HG03175 (cell line): ENCODE measurements around the gene ZNRD2.

Experiments used
- ATAC-seq: cut with Tn5 transposase; IDR thresholded peaks from one replicate; pipeline ENCODE4 v1.9.1; 2021; ENCODE audit warnings: mild to moderate bottlenecking, moderate library complexity; ENCODE audit not compliant: unreplicated experiment

ZNRD2 gene

DNA sequence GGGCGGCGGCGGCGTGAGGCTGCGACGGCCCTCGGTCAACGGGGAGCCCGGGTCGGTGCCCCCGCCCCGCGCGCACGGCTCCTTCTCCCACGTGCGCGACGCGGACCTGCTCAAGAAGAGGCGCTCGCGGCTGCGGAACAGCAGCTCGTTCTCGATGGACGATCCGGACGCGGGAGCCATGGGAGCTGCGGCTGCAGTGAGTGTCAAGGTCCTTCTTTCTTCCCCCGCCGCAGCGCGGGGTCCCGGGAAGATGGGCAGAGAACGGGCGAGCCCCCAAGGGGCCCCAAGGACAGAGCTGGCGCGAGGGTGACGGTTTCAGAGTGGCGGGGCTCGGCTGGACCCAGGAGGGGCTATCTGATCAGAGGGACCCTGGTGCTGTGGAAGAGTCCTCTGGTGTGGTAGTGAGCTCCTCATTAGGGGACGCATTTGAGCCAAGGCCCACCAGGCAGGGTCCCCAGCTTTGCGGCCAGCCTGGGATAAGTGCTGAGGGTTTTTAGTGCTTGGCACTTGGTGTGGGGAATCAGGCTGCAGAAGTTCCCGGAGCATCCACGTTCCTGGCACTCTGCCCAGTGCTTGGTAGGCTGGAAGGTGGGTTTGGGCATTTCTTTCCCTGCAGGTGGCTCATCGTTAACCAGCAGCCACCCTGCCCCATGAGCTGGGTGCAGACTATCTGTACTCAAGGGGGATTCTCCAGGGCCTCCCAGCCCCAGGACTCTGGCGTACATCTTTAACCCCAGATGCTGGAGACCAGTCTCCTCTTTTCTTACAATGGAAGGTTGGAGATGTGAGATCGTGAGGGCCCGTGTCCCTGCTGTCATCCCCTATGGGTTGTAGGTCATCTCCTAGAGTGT, 15.3 kb downstream of the ZNRD2 start:
- no peak for ATAC-seq

DNA sequence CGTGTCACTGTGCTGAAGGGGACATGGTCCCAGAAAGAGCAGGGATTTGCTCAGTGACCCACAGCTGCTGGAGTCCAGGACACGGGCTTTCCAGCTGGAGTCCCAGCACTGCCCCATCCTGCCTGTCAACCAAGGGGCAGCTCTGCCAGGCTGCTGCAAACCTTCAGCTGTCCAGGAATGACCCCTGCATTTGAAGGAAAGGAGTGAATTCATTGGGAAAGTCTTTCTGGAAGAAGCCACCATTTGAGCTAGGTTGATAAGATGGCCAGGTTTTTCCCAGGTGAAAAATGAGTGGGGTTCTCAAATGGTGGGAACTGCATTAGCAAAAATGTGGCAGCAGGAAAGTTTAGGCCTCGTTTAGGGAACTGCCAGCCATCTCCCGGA, 16.0 kb downstream of the ZNRD2 start:
- ATAC-seq, result no peak

DNA sequence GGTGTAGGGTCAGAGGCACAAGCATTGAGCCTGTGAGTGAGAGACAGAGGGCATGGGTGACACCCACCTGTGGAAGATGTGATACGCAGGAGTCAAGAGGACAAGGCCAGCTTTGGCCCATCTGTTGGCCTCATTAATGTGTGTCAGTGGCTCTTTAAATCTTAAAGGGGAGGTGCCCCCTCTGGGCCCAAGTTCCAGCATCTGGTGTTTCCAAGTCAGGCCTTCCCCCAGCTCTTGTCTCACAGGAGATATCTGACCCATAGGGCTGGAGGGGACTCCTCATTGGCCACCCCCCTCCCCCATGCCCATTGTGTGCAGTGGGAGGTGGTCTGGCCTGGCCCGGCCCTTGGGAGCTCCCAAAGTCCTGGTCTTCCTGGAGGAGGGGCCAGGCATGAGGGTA, 16.4 kb downstream of the ZNRD2 start:
- ATAC-seq, result no peak

DNA sequence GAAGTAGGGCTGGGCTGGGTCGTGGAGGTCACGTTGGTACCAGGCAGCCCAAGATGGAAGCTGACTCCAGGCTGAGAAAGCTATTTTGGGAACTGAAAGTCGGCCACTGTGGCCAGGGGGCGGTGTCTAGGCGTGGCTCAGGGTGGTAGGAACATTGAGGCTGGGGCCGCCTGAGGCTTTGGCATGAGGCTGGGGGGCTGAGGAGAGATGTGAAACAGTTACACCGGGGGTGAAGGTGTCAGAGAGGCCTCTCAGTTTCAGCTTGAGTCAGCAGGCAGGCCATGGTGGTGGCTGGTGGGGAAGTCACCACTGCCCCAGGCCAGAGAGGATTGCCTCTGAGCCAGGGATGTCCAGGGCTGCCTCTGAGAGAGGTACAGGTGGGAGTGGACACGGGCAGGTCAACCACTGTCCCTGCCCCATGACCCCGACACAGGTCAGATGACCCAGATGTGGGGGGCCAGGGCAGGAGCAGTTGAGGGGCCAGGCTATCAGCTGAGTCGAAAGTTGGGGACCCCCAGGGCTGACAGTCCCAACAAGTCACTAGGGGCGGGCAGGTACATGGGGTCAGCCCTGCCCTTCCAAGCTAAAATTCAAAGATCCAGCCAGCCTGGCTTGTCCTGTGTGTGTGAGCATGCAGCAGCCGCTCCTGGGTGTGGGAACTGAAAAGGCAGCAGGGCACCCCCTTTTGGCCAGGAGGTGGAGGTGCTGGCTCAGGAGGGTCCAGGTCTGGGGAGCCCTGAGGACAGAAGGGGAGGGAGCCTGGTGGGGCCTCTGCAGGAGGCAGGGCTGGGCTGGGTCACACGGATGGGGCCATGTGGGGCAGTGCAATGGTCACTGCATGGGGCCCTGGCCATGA, 18.1 kb downstream of the ZNRD2 start:
- ATAC-seq, result peak; percentile 81

DNA sequence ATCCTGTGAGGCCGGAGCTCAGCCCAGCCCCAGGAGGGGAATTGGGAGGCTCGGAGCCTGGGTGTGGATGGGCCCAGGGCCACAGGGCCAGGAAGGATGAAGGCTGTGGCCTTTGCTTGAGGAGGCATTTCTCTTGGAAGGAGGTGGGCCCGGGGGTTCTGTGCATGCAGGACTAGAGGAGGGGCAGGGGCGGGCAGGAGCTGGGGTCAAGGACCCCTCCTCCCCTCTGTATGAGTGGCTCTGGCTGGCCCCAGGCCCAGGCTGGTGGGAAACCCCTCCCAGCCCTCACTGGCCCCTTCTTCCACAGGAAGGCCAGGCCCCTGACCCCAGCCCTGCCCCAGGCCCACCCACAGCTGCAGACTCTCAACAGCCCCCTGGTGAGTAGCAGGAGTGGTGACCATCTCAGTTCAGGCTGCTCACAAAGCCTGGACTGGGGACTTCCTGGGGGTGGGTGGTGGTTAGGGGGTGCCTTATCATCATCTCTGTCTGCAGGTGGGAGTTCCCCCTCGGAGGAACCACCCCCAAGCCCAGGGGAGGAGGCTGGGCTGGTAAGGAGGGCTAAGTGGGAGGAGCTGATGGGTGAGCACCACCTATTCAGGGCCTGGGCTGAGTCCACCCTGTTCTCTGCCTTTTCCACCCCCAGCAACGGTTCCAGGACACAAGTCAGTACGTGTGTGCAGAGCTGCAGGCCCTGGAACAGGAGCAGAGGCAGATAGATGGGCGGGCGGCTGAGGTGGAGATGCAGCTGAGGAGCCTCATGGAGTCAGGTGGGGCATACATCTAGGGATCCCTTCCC, 19.4 kb downstream of the ZNRD2 start:
- ATAC-seq, result no peak

DNA sequence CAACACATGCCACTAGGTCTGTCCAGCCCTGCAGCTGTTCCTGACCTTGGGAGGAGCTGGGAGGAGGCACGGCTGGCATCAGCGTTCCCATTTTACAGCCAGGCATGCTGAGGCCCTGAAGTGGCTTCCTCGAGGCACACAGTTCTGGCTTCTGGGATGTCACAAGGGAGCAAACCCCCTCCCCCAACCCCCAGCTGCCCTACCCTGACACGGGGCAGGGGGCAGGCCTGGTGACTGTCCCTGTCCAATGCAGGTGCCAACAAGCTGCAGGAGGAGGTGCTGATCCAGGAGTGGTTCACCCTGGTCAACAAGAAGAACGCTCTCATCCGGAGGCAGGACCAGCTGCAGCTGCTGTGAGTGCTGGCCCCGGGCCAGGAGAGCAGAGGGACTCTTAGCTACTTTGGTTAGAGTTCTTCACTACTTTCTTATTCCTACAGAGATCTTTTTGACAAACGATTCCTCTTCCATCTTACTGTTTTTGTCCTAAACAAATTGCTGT, 20.0 kb downstream of the ZNRD2 start:
- no peak for ATAC-seq

DNA sequence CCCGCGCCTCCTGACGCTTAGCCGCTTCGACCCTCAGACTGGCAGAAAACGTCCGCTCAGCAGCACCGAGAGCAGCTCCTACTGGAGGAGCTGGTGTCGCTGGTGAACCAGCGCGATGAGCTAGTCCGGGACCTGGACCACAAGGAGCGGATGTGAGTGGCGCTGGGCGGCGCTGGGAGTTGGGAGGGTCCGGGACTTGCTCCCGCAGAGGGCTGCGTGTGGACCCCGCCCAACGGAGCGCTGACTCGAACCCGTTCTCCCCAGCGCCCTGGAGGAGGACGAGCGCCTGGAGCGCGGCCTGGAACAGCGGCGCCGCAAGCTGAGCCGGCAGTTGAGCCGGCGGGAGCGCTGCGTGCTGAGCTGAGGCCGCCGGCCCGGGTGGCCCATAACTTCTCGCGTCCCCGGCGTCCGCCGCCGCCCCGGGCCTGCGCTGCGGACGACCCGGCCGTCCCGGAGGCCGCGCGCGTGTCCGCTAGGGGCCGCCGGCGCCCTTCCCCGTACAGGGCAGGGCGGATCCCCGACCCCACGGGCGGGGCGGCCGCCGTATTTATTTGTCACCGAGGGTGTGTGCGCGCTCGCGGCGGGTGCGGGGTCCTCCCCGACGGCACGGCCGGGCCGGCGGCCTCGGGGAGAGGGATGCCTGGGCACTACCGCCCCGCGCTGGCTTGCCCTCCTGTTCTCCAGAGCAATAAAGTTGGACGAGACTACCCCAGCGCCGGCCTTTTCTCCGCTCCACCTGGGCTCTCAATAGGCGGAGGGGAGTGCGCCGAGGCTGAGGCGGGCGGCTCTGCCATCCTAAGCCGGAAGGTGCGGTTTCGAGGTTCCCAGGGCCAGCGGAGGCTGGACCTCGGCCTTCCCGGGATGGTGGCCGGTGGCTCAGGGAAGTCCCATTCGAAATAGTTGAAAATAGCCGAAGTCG, 21.9 kb downstream of the ZNRD2 start:
- ATAC-seq, result no peak

DNA sequence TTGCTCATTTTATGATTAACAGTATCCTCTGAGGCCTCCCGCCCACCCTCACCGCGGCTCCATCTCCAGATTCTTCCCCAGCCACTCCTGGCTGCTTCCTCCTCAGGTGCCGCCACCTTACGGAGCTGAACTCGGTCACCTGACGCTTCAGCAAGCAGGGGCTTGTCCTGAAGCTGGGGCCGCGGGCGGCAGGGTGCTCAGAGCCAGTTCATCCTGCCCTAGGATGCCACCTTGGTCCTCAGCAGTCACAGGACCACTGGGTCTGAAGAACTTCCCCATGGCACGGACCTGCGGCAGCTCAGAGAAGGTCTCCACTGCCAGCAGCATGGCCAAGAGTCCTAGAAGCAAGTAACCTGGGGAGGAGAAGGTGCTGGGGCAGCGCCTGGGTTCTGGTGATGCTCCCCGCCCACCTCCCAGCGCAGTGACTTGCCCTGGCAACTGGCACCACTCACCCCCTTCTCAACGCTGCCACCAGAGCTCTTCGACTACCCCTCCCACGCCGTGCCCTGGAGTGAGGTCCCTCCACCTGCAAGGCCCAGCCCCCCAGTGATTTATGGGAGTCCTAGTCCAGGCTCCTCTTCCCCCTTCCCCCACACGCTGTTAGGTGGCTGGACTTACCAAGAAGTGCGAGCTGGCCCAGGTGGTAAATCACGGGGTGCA, 22.7 kb downstream of the ZNRD2 start:
- ATAC-seq, result no peak

DNA sequence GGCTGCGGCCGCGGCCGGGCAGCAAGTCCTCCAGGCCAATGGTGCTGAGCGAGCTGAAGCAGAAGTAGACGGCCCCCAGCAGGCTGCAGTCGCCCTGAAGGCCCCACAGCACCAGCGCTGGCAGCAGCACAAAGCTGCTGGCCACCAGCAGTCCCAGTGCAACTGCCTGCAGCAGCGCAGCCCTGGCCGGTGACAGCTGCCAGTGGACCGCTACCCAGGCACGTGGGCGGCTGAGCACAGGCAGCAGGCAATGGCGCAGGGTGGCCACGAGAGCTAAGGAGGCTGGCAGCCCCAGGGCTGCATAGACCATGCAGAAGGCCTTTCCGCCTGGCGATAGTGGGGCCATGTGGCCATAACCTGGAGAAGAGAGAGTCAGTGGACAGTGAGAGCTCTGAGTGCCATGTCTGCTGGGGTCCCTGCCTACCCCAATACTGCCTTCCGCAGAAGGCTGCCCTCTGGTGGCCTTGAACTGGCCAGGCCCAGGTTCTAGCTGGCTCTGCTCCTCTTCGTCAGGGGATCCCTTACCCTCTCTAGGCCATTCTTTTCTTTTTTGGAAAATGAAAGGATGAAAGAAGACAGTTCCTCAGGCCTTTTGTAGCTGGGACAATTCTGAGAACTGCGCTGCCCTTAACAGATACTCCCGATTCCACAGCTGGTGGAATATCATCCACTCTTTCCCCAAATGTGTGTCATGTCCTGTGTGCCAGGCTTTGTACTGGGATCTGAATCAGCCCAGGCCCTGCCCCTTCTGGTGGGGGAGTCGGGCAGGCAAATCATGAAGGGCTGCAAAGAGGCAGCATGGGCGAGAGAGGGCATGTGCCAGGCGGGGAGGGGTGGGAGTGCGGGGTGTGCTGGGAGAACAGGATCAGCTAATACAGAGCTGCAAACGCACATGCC, 23.5 kb downstream of the ZNRD2 start:
- no peak for ATAC-seq

DNA sequence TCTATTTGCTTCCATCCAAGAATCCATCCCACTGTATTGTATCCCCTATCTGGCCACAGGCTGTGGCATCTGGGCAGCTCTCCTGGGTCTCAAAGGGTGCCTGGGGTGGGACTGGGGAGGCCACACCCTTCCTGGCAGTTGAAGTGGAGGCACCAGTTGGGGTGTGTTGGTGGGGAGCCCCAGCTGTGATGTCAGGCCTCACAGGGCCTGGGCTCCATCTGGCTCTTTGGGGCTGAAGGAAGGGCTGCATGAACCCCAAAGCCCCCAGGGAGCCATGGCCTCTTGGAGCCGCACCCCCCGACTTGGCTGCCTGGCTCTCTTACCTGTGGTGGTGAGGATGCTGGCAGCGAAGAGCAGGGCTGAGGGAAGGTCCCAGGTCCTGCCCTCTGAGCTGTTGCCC, 24.9 kb downstream of the ZNRD2 start:
- ATAC-seq, result no peak

DNA sequence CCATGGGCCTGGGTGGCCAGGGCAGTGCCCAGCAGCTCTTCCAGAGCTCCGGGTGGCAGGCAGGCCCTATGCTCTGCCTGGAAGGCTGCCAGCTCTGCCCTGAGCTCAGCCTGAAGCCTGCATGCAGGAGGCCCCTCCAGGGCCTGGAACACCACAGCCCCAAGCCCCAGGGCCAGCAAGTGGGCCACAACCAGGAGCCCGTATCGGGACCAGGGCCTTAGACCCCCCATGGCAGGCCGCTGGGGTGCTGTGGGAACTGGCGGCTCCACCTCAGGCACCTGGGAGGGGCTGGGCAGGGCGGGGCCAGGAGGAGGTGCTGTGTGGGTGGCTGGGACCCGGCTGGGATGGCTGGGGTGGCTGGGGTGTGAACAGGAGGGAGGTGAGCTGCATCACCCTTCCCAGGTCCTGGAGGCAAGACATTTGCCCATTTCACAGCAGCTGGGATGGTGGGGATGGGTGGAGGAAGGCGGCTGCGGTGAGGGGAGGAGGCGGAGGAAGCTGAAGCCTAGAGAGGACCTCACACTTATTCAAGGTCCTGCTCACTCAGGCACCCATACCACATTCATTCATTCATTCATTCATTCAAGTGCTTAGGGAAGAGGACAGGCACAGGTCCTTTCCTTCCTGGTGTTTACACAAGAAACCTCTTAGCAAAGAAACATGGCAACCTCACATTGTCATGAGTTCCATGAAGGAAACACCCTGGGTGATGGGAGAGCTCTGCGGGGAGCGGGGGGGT, 25.4 kb downstream of the ZNRD2 start, which contains the start of gene KCNK7:
TSS of gene KCNK7 (minus strand) at position 258 of the 739 bp plus-strand sequence. CDS start at position 230, 28 bp downstream.
- no peak for ATAC-seq

DNA sequence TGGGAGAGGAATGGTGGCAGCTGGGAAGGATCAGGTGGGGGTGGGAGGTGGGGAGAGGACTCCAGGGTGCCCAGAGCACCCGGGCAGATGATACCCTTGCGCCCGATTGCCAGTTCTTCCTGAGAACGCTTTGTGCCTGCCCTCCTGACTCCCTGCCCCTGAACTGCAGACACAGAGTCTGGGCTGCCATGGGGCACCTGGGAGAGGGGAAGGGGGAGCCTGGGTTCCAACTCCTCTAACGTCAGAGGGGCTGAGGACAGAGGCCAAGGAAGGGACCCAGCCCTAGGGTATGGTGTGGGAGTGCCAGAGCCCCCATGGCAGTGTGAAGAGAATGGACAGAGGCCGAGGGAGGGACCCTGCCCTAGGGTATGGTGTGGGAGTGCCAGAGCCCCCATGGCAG, 26.2 kb downstream of the ZNRD2 start:
- no peak for ATAC-seq

DNA sequence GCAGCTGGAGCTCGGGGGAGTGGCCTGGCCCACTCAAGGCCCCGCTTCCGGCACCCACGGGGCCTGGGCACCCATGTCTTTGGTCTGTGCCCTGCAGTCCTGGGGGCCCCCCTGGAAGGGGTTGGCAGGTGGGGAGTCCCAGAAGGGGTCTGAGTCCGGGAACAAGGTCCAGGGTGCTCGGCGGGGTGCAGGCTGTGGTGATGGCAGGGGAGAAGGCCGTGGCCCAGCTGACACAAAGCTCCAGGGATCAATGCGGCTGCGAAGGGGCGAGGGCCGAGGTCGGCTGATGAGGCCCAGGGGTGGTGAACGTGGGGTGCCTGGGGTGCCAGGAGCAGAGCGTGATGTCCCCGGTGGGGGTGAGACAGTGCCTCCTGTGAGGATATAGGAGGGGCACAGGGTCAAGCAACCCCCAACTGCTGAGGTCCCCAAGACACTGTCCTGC, 28.0 kb downstream of the ZNRD2 start:
- no peak for ATAC-seq

DNA sequence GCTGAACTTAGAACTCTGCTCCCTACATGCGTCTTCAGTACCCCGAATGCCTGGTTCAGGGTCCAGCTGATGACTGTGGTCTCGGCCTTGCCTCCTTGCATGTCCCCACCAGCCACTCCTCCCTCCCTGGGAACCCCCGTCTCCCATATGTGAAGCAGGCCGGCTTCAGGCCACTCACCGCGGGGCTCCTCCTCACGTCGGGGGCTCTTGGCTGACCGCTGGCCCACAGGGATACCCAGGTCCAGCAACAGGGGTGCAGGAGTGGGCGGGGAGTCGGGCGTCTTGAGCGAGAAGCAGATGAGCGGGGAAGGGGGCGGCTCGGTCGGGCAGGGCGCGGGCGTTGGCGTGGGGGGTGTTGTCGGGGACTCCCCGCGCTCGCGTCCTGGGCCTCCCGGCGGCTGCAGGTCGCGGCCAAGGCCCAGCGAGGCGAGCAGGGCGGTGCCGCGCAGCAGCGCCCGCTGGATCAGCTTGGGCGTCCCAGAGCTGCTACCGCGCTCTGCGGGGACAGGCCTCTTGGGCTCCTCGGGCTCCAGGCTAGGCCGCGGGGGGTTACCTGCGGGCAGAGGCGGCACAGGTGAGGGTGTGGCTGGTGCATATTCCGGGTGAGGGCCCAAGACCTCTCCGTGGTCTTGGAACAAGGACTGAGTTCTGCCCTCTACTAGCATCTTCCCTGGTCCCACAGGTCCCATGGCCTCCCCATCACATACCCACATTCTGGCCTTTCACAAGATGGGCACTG, 29.1 kb downstream of the ZNRD2 start:
- no peak for ATAC-seq

DNA sequence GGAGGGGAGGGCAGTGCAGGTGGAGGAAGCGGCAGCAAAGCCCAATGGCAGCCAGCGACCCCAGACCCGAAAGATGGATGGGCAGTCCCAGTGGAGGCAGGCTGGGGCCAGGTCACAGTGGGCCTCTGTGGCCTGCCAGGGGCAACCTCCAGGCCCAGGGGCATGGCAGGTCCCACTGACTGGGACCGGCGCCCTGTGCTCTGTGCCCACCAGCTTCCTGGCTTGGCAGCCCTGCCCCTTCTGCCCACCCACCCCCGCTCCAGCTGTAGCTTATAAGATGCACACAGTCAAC, 29.6 kb downstream of the ZNRD2 start:
- ATAC-seq, result no peak

DNA sequence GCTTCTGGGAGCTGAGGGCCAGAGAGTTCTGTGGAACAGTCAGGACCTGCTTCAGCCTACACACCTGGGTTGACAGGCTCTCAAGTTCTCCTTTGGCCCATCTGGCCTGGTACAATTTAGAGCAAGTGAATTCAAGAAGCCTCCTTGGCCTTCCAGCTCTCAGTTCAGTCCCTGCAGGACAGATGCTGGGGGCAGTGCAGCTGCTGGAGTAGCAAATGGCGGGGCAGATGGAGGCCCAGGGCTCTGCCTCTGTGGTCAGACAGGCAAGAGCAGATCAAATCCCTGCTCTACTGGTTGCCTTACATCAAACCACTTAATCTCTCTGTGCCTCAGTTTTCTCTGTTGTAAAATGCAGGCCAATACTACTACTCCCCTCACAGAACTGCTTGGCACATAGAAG, 34.0 kb downstream of the ZNRD2 start:
- no peak for ATAC-seq
